Middle frontal gyrus (tissue), 1 donor: ENCODE measurements around the gene PHACTR3.
A peak's percentile ranks its signal among the peaks of the same experiment; 100 is the strongest.

Experiments
- DNase-seq: peaks from one replicate; pipeline ENCODE4 v3.0.0-alpha.2; 2015; ENCODE audit warnings: low spot score; ENCODE audit errors: extremely low spot score

The PHACTR3 gene

DNA sequence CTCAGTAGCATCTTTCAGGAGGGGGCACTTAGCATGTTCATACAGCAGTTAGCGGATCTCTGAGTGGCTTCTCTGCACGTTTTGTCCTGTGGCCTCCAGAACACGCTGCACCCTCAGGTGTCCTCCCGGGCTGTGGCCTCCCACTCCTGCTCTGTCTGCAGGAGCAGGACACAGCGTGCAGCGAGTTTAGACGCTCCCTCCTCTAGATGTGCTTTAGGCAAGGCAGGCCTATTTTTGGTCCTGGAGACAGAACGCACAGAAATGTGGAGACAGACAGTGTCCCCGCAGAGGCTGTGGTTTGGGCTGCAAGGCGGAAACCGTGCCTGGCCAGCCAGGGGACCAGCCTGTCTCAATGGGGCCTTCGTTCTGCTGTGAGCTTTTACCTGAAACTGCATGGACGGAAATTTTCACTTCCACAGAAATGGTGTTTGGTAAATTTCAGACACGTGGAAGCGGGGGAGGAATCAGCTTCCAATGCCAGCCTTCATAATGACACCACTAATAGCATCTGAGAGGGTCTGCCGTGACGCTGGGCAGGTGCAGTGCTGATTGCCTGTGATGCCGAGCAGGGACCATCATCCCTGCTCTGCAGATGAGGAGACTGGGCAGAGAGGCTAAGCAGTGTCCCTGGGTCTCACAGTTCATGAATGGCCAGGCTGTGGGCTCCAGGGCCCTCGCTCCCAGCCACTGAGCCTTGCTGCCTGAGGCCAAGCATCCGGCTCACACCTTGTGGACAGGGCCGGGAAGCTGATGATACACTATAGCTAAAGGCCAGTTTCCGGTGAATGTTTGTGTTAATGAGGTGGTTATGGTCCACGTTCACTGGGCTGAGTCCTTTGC lies 208.2 kb downstream of the PHACTR3 start:
- peak; percentile 36 for DNase-seq

- DNase-seq = no peak
These were observed 209.0 kb downstream of the PHACTR3 start for GRCh38 chr20:59813126-59813947.

- DNase-seq = no peak
These were observed 209.9 kb downstream of the PHACTR3 start for GRCh38 chr20:59813948-59814839.

DNA sequence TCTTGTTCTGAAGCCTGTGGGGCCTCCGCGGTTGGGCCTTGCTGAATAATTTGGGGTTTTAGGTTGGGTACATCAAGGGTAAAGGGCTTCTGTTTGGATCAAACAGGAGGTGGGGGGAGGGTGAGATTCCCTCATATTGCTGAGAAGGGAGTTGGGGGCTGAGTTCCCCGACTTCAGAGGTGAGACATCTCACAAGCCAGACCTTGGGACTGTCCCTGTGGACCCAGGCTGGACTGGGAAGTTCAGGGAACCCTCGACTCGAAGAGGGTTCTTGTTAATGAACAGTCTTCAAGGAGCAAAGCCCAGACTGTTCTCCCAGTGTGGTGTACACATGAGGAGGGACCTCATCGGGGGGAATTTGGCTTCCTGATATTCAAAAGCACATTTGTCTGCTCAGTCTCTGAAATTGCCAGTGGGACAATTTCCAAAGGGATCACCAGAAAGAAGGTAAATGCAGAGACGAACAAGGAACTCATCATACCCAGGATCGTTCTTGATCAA lies 210.6 kb downstream of the PHACTR3 start:
- no peak for DNase-seq

DNA sequence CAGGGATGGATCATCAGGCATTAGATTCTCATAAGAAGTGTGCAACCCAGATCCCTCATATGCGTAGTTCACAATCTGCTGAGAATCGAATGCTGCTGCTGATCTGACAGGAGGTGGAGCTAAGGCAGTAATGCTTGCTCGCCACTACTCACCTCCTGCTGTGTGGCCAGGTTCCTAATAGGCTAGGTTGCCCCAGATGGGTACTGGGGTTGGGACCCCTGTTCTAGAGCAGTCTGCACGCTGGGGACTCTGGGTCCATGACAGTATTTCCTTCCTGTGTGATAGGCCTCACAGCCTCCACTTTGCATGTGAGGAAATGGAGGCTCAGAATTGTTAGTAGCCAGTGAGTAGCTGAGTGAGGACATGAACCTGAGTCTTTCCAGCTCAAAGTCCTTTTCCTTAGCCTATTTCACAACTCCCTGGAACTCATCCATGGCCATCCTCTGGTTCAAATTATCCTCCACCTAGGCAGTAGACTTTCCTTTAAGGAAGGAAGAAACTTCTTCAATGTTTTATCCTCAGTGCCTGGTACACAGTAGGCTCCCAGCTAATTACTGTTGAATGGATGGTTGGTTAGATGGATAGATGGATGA lies 211.9 kb downstream of the PHACTR3 start:
- no peak for DNase-seq

DNA sequence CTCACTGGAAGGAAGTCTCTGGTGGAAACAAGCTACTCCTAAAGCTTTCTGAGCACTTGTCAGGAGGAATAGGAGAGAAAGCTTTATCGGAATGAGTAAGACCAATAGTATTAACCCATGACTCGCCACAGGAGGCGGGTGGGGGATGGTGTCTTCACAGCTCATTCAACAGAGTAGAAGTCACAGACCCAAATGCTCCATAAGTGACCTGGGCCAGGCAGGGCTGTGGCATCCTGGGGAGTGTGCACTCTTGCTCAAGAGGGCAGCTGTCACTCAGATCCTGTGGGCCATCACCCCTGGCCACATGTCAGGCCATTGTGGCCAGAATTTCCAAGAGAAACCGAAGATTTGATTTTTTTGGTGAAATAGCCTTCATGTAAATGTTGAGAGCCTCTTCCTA lies 213.1 kb downstream of the PHACTR3 start:
- DNase-seq = no peak

DNA sequence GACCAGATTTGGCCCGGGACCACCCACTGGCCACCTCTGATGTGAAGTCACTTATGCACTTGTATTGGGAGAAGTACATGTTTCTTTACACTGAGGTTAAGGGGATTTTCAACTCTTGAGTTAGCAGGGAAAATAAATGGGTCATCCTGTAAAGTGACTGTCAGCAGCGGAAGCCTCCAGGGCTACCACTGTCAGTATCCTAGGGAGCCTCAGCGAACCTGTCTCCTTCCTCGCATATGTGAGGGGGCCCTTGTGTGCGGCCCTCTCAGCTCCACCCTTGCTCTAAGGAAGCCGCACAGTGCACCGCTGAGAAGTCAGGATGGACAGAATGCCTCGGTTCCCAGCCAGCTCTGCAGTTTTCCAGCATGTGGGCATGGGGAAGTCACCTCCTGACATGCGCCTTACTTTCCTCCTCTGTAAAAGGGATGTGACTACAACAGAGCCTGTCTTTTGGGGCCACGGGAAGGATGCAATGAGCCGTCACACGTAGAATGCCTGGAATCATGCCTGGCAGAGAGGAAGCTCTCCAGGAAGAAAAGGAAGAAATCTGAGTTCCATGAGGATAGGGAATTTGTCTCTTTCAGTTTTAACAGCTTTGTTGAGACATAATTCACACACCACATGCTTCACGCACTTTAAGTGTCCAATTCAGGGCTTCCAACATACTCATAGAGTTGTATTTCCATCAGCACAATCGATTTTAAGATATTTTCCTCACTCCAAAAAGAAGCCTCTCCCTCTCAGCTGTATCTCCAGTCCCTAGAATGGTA lies 213.7 kb downstream of the PHACTR3 start:
- DNase-seq = no peak

GRCh38 chr20:59818911-59819310 lies 214.6 kb downstream of the PHACTR3 start:
- DNase-seq = no peak

DNA sequence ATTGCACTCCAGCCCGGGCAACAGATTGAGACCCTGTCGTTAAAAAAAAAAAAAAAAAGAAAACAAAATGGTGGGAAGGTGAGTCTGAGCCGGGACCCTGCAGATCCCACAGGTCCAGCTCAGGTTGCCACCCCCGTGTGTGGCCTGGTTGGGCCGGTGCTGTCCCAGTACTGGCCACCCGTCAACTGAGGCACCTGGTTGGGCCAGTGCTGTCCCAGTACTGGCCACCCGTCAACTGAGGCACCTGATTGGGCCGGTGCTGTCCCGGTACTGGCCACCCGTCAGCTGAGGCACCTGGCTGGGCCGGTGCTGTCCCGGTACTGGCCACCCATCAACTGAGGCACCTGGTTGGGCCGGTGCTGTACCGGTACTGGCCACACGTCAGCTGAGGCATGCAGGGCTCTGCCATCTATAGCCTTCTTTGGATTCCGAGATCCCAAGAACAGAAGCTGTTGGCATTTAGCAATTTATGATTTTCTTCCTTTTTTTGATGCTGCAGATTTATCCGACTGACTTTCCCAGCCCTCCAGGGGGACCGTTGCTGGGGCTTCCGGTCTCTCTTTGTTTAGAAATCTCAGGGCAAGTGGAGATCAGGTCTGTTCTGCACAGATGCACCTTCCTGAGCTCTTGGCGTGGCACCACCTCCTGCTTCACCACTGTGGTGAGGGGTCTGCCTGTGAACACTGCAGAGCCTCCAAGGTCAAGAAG lies 215.3 kb downstream of the PHACTR3 start:
- DNase-seq = no peak

DNA sequence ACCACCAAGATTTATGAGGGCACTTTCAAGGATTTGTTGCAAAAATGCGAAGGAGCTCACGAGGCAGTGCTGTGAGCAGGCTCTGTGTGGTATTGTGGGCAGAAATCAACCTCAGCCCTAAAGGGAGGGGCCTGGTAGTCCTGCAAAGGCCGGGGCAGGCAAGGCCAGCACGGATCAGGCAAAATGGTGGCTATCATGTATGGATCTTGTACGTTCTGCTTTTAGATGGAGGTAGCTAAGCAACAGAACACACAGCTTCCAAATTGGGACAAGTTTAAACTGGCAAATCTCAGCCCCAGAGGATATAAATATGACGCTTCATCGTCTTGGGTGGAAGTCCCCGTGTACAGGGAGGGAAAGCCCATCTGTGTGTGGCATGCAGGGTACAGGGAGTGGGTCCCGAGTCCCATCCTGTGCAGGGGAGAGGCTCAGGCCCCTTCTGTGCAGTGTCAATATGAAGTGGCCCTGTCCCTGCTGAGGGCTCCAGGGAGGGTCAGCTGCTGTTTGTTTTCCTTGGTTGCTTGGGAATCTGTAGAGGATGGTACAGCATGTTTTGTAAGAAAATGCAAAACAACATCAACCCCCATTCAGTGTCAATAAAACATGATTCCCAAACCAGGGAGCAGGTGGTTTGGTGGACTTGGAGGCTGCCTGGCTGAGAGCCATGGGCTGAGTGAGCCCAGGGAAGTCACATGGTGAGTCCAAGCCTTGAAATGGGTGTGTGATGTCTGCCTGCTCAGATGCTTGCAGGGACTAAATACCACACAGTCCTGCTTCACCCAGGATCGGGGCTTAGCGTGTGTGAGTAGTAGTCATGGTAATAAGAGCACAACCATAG lies 216.1 kb downstream of the PHACTR3 start:
- DNase-seq = peak; percentile 20

DNA sequence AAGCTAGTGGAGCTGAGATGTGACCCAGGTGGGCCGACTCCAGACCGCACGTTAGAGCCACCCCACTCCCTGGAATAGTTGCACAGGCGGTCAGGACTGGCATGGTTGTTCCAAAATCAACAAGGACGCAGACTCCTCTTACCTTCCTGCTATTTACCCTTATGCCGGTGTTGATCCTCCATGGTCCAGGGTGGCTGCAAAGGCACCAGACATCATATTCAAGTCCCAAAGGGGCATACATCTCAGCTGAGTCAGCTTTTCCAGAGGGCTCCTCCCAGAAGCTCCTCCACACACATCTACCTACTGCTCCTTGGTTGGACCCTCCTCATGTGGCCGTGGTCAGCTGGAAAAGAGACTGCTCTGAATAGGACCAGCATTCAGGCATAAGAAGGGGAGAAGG lies 216.9 kb downstream of the PHACTR3 start:
- no peak for DNase-seq

DNA sequence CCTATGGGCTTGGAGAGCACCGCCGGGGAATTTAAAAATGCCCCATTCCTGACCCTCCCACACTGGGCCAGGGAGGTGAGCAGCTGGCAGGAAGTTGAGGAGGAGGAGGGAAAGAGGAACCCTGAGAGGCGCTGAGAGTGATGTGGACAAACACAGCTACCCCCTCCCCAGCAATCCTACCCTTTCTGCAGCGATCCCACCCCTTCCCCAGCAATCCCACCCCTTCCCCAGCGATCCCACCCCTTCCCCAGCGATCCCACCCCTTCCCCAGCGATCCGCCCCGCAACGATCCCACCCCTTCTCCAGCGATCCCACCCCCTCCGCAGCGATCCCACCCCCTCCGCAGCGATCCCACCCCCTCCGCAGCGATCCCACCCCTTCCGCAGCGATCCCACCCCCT lies 217.4 kb downstream of the PHACTR3 start:
- no peak for DNase-seq

DNA sequence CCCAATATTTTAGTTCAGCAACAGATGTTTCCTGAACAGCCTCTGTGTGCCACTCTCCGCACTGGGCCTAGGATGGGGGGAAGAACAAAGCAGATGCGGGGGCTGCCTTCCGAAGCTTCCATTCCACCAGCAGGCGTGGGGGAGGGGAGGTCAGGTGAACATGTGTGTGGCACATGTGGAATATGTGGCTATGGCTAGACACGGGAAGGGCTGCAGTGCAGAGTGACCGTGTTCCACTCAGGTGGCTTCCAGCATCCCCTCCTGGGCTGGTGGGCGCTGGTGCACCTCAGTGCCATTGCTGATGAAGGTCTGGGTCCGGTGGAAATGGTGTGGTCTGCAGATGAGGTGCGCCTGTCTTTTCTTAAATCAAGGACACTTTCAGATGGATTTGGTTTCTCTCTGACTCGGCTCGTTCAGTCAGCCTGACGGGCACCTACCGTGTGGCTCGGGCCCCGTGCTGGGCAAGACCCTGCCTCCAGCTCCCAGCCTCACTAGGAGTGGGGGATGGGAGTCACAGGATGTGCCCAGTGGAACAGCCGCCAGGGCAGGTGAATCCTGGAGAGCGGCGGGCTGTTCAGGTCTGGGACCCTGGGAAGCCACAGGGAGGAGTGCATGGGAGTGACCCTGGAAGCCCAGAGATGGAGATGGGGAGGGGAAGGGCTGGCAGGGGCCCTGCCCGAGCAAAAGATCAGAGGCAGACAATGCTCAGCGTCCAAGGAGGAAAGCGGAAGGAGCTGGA lies 218.1 kb downstream of the PHACTR3 start:
- DNase-seq = no peak

- DNase-seq = no peak
These were observed 218.7 kb downstream of the PHACTR3 start for GRCh38 chr20:59823030-59823423.

DNA sequence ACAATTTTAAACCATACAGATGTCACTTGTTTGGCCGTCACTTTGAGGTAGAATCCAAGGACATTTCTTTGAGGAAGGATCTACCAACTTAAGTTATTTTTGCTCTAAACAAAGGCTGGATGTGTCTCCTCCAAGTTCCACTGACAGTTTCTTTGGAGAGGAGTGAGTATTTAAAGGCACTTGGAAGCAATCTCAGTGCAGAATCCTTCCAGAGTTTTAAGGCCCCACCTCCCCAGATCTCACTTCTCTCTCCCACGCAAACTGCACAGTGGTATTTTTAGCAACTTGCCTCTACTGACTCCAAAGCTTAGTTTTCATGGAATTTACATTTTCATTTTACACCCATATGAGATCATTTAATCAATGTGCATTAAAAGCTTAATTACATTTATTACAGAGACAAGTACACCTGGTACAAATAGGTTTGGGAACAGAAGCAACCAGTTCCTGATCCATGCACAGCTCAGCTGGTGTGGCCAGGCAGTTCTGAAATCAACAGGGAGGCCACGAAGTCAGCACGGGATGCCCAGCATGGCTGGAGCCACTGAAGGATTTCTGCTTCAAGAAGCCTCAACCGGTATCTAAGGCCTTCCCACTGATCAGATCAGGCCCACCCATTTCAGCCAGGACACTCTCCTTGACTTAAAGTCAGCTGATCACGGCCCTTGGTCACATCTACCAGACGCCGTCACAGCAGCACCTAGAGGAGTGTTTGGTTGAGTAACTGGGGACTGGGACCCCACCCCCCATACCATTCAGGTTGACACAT lies 219.3 kb downstream of the PHACTR3 start:
- no peak for DNase-seq

- no peak for DNase-seq
These were observed 220.6 kb downstream of the PHACTR3 start for GRCh38 chr20:59824711-59825562.
